Thoracic aorta (tissue), 2 donors: ENCODE data around the gene SHC2. TPM values are rescaled to one million over a fixed set of nuclear protein-coding genes. Genes with fewer than 3 reads are reported as not detected.

Experiments used
- ATAC-seq: fragments of 150-250 bp; one replicate; pipeline ENCODE4 v1.8.0; 2017; ENCODE audit warnings: low read depth; ENCODE audit not compliant: insufficient number of reproducible peaks, low FRiP score
- DNase-seq: peaks from one replicate; pipeline ENCODE4 v3.0.0-alpha.2; 2020; ENCODE audit warnings: low spot score
- H3K27ac ChIP-seq, 2 donors: fragments of 200-600 bp; sonication (generic); 1 replicate in 1 of 2; 2 replicates in 1 of 2; pipeline ENCODE4 v1.5.1; 2016; ENCODE audit warnings: mild to moderate bottlenecking in 2 of 2, moderate library complexity in 2 of 2
- H3K27me3 ChIP-seq: fragments of 200-600 bp; sonication (generic); replicated peaks from 2 replicates; pipeline ENCODE4 v1.6.0; 2016; ENCODE audit warnings: mild to moderate bottlenecking; ENCODE audit not compliant: insufficient read depth
- H3K36me3 ChIP-seq: fragments of 200-600 bp; sonication (generic); one replicate; pipeline ENCODE4 v1.5.1; 2016
- H3K4me1 ChIP-seq, 2 donors: fragments of 200-600 bp; sonication (generic); 1 replicate in 1 of 2; 2 replicates in 1 of 2; pipeline versions ENCODE4 v1.5.1 to v1.6.0; 2016; ENCODE audit warnings: low read depth in 2 of 2, mild to moderate bottlenecking in 1 of 2; ENCODE audit not compliant: control insufficient read depth in 1 of 2
- H3K4me3 ChIP-seq: fragments of 200-600 bp; sonication (generic); 2 replicates; pipeline ENCODE4 v1.5.1; 2016; ENCODE audit warnings: mild to moderate bottlenecking
- H3K9me3 ChIP-seq: fragments of 200-600 bp; sonication (generic); 2 replicates; pipeline ENCODE4 v1.5.1; 2016
- total RNA-seq, 2 donors: library from RNA; depleted of rRNA; stranded (reverse); fragments of >200 nt; gene quantifications; one replicate each; pipeline versions ENCODE4 v1.1.0 to v1.2.3, GENCODE V29; 2016
- TF ChIP-seq, protein P1 (sequence below): fragments of 200-600 bp; sonication (generic); IDR thresholded peaks from one replicate; pipeline ENCODE4 v1.5.1; 2019; ENCODE audit warnings: antibody characterized with exemption

The SHC2 gene
- total RNA-seq, 2 donors from 2014 or later = 17.2 to 18.8 TPM

DNA sequence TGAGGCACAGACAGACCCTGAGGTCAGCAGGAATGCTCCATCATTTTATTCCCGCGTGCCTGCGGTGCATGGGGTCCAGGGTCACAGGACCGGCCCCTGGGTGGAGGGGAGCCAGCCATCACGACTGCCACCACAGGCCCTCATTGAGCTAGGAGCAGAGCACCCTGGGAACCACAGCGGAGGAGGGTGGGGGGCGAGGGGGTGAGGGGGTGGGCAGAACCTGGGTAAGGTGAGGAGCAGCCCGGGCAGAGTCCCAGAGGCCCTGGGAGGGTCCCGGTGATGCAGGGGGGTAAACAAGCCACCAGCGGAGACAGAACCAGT lies 34.2 kb upstream of the SHC2 start:
- Histone ChIP-seq H3K36me3 (no peaks in the 10 kb centered on the region), H3K9me3 (no peaks in the 10 kb centered on the region), H3K27ac (no peak overlapping the region), H3K4me1 (peaks cover 0 to 8% of the 10 kb centered on the region in 2 donors), H3K4me3 (no peak overlapping the region), H3K27me3 (peaks cover 6% of the 10 kb centered on the region)
- ATAC-seq (no peak), DNase-seq (no peak)
- TF ChIP-seq, protein P1, sequence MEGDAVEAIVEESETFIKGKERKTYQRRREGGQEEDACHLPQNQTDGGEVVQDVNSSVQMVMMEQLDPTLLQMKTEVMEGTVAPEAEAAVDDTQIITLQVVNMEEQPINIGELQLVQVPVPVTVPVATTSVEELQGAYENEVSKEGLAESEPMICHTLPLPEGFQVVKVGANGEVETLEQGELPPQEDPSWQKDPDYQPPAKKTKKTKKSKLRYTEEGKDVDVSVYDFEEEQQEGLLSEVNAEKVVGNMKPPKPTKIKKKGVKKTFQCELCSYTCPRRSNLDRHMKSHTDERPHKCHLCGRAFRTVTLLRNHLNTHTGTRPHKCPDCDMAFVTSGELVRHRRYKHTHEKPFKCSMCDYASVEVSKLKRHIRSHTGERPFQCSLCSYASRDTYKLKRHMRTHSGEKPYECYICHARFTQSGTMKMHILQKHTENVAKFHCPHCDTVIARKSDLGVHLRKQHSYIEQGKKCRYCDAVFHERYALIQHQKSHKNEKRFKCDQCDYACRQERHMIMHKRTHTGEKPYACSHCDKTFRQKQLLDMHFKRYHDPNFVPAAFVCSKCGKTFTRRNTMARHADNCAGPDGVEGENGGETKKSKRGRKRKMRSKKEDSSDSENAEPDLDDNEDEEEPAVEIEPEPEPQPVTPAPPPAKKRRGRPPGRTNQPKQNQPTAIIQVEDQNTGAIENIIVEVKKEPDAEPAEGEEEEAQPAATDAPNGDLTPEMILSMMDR = no peak

DNA sequence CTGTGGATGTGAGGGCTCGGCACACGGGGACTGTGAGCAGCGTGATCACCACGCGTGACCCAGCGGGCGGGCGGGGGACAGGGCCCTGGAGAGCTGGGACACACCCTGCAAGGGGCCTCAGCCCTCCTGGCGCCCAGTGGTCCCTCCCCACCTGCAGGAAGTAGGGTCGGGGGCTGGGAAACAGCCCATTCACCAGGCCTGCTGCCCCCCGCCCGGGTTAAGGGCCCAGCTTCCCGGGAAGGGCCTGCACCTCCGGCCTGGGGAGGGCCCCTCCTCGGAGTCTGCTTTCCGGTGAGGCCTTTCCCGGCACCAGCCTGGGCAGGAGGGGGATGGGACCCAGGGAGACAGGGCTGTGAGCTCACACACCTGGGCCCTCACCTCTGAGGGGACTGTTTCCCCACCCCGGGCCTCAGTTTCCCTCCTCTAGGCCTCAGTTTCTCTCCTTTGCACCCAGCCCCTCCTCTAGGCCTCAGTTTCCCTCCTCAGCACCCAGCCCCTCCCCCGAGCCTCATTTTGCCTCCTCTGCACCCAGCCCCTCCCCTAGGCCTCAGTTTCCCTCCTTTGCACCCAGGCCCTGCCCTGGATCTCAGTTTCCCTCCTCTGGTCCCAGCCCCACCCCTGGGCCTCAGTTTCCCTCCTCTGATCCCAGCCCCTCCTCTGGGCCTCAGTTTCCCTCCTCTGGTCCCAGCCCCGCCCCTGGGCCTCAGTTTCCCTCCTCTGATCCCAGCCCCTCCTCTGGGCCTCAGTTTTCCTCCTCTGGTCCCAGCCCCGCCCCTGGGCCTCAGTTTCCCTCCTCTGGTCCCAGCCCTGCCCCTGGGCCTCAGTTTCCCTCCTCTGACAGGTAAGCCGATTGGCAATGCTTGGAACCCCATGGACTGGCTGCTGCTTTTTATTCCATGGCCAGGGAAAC lies 33.6 kb upstream of the SHC2 start:
- Histone ChIP-seq H3K9me3 (no peaks in the 10 kb centered on the region), H3K36me3 (no peaks in the 10 kb centered on the region), H3K27me3 (peaks cover 6% of the 10 kb centered on the region), H3K27ac (no peak overlapping the region), H3K4me3 (no peak overlapping the region), H3K4me1 (peaks cover 0 to 14% of the 10 kb centered on the region in 2 donors)
- ATAC-seq (no peak), DNase-seq (no peak)
- TF ChIP-seq, protein P1 = no peak

DNA sequence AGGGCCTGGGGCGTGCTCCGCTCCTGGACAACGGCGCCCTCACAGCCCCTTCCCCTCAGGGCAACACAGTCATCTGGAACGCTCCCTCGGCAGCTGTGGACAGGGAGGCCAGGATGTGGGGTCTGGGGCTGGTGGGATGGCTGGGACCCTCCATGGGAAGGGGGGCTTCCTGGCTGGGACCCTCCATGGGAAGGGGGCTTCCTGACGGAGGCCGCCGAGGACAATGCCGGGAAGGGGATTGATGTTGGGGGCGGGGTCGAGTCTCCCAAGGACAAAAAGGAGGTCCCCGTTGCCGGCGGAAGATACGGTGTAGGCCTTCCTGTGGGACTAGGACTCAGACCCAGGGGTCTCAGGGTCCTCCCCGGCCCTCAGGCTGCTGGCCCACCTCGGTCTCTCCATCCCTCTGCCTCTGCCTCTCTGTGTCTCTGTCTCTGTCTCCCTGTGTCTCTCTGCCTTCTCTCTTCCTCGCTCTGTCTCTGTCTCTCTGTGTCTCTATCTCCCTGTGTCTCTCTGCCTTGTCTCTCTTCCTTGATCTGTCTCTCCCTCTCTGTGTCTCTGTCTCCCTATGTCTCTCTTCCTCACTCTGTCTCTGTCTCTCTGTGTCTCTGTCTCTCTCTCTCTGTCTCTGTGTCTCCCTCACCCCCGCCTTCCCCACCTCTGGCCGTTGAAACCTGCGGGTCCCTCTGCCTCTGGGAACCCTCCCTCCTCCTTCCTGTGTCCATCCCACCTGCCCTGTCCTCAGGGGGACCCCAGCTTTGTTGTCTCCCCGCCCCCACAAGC lies 32.7 kb upstream of the SHC2 start:
- TF ChIP-seq, protein P1 = no peak
- Histone ChIP-seq H3K27ac (no peak overlapping the region), H3K4me3 (no peak overlapping the region), H3K9me3 (no peaks in the 10 kb centered on the region), H3K36me3 (no peaks in the 10 kb centered on the region), H3K4me1 (peaks cover 0 to 16% of the 10 kb centered on the region in 2 donors), H3K27me3 (peaks cover 6% of the 10 kb centered on the region)
- ATAC-seq (no peak), DNase-seq (no peak)

DNA sequence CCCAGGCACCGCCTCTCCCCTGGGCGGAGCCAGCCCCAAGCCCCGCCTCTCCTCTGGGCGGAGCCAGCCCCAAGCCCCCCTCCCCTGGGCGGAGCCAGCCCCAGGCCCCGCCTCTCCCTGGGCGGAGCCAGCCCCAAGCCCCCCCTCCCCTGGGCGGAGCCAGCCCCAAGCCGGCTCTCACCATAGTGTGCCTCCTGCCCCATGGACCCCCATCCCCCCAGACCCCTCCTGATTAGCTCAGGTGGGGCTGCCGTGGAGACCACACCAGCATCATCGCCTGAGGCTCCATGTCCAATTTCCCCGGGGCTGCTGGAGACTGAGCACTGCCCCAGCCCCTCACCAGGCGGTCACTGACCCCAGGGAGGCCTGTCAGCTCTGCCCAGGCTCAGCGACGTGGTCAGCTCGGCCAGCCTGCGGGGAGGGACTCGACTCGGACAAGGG lies 31.3 kb upstream of the SHC2 start:
- no peak for DNase-seq
- TF ChIP-seq, protein P1 = no peak
- Histone ChIP-seq H3K4me1 (peaks cover 0 to 8% of the 10 kb centered on the region in 2 donors), H3K36me3 (no peaks in the 10 kb centered on the region), H3K4me3 (no peak overlapping the region), H3K27ac (no peak overlapping the region), H3K27me3 (no peaks in the 10 kb centered on the region), H3K9me3 (no peaks in the 10 kb centered on the region)
- ATAC-seq = no peak

DNA sequence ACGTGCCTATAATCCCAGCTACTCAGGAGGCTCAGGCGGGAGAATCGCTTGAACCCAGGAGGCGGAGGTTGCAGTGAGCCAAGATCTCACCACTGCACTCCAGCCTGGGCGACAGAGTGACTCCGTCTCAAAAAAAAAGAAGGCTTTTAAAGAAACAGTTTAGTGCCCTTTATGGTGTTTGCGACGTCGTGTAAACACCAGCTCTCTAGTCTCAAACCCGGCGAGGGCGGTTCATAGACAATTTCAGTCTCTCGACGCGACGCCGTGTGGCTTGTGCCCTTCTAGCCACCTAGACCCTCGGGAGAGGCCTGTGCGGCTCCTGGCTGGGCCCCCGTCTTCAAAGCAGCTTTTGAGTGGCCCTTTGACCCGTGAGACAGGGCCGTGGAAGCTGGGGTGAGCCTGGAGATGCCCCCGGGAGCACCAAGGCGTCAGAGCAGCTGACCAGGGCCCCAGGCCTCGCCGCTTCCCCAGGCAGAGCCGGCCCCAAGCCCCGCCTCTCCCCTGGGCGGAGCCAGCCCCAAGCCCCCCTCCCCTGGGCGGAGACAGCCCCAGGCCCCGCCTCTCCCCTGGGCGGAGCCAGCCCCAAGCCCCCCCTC lies 30.4 kb upstream of the SHC2 start:
- no peak overlapping the region for H3K27ac ChIP-seq
- no peak for DNase-seq

More for the DNA sequence above, 30.4 kb upstream of the SHC2 start:
- ATAC-seq = no peak
- H3K4me1 ChIP-seq = peaks cover 0 to 8% of the 10 kb centered on the region in 2 donors
- TF ChIP-seq, protein P1 = no peak
- H3K36me3 ChIP-seq = no peaks in the 10 kb centered on the region
- no peaks in the 10 kb centered on the region for H3K9me3 ChIP-seq
- no peaks in the 10 kb centered on the region for H3K27me3 ChIP-seq
- no peak overlapping the region for H3K4me3 ChIP-seq
